Small intestine (tissue), 7 donors: ENCODE results near the gene REXO4. TPM values are rescaled to one million over a fixed set of nuclear protein-coding genes. Genes with fewer than 3 reads are reported as not detected.

Source experiments
- DNase-seq, 2 donors: peaks; one replicate each; pipeline versions ENCODE4 v3.0.0 to v3.0.0-alpha.2; 2013
- FAIRE-seq: peaks from 2 replicates; lab custom pipeline; 2012; peaks lifted over from hg19 to GRCh38; lab: Jason Lieb, UNC
- H3K27ac ChIP-seq, 3 donors: one replicate each; pipeline ENCODE4 v1.5.1; 2013; ENCODE audit warnings: low read length in 2 of 3, mild to moderate bottlenecking in 2 of 3, control low read depth in 1 of 3, inconsistent platforms in 1 of 3, low read depth in 1 of 3, moderate library complexity in 1 of 3
- H3K27me3 ChIP-seq, 3 donors: one replicate each; pipeline ENCODE4 v1.6.1; 2013; ENCODE audit warnings: low read length in 3 of 3, inconsistent platforms in 1 of 3; ENCODE audit not compliant: control insufficient read depth in 3 of 3, insufficient read depth in 3 of 3
- H3K36me3 ChIP-seq, 3 donors: one replicate each; pipeline ENCODE4 v1.6.1; 2013; ENCODE audit warnings: low read length in 3 of 3, inconsistent platforms in 1 of 3, low read depth in 1 of 3, mild to moderate bottlenecking in 1 of 3, moderate library complexity in 1 of 3; ENCODE audit not compliant: control insufficient read depth in 3 of 3, insufficient read depth in 2 of 3
- H3K4me1 ChIP-seq, 3 donors: one replicate each; pipeline ENCODE4 v1.6.1; 2013; ENCODE audit warnings: low read length in 2 of 3, inconsistent platforms in 1 of 3, low read depth in 1 of 3, mild to moderate bottlenecking in 1 of 3, moderate library complexity in 1 of 3; ENCODE audit not compliant: control insufficient read depth in 3 of 3, insufficient read depth in 2 of 3
- H3K4me3 ChIP-seq, 3 donors: one replicate each; pipeline ENCODE4 v1.5.1; 2013; ENCODE audit warnings: low read length in 3 of 3, control low read depth in 1 of 3, inconsistent platforms in 1 of 3, low read depth in 1 of 3, mild to moderate bottlenecking in 1 of 3, moderate library complexity in 1 of 3
- H3K9me3 ChIP-seq, 2 donors: one replicate each; pipeline ENCODE4 v1.6.1; 2013; ENCODE audit warnings: low read depth in 1 of 2, low read length in 1 of 2; ENCODE audit not compliant: control insufficient read depth in 2 of 2, insufficient read depth in 1 of 2
- WGBS, 3 donors: extraction: QIAGEN DNeasy Blood & Tissue Kit; methylation state at CpG; one replicate each; pipeline ENCODE4 v1.1.7; 2013; 5-methylcytosine and 5-hydroxymethylcytosine counted together
- polyA plus RNA-seq, 4 donors: library from polyadenylated mRNA; stranded (reverse) in 3 of 4; unstranded in 1 of 4; fragments of 200-250 nt in 3 of 4; fragments of 120-200 nt in 1 of 4; gene quantifications; one replicate each; pipeline versions ENCODE4 v1.2.1 to v1.2.3, GENCODE V29; 2013
- donor health status: healthy with polysubstance abuse.
- donor health status: control.
- donor health status: control.
- donor health status: Bipolar disorder and iron deficiency.
- donor health status: healthy.

The REXO4 gene
- polyA plus RNA-seq, 4 donors = 18.9 to 25.7 (median 21.5) TPM

DNA sequence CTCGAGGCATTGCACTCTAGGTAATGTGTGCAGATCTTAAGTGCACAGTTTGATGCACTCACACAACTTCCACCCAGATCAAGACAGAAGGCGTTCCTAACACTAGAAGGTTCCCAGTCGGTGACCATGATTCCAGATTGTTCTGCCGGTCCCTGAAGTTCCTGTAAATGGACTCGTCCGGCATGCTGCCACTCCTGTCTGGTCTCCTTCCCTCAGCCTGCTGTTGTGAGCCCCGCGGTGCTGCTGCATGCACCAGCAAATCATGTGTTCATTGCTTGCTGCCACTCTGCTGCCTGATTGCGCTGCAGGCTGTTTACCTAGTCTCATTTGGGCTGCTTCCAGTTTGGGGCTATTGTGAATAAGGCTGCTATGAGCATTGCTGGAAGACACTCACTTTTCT is 30.1 kb downstream of the REXO4 start:
- H3K27me3 ChIP-seq = no peaks in the 10 kb centered on the region
- H3K27ac ChIP-seq = no peak overlapping the region
- H3K4me1 ChIP-seq = peaks cover 0 to 6% (median 0%) of the 10 kb centered on the region in 3 donors
- peaks cover 0 to 2% of the 10 kb centered on the region in 2 donors for H3K9me3 ChIP-seq
- no peak for FAIRE-seq
- no peak overlapping the region for H3K4me3 ChIP-seq
- no peaks in the 10 kb centered on the region for H3K36me3 ChIP-seq
- 82 to 88% (median 85%) methylated on average over 9 of the region's 9 CpGs for WGBS, 3 donors
- no peak for DNase-seq

DNA sequence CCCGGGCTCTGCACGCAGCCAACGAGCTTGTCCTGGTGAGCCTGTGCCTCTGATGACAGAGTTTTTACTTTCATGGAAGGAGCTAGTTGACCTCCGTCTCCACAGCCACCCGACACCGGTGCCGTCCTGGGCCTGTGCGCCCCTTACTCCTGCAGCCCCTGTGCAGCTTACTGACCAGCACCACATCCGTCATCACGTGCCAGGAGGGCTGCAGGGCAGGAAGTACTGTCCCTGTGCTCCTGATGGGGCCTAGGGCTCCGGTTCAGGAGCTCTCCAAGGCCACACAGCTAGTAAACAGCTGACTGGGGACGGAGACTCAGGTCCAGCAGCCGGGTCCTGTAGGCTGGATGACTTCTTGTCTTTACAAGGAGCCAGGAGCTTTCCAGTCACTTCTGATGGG is 31.5 kb downstream of the REXO4 start:
- DNase-seq = no peak
- no peak overlapping the region for H3K4me3 ChIP-seq
- peaks cover 0 to 6% (median 0%) of the 10 kb centered on the region in 3 donors for H3K4me1 ChIP-seq
- FAIRE-seq = no peak
- H3K36me3 ChIP-seq = no peaks in the 10 kb centered on the region
- no peaks in the 10 kb centered on the region for H3K27me3 ChIP-seq
- no peak overlapping the region for H3K27ac ChIP-seq
- 79 to 90% (median 89%) methylated on average over 13 of the region's 13 CpGs for WGBS, 3 donors
- H3K9me3 ChIP-seq = no peaks in the 10 kb centered on the region

DNA sequence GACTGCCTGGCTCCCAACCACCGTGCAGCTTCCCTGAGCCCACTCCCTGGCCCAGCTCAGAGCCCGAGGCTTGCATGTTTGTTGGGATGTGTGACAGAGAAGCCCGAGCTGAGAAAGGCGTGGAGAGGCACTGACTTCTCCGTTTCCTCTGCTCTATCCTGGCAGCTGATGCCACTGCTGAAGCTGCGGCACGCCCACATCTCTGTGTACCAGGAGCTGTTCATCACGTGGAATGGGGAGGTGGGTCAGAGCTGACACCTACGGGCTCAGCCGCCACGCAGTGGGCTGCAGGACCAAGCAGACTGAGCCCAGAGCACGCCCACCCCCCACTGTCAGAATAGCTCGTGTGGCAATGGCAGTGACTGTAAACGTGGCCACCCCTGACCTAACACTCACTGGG is 32.4 kb downstream of the REXO4 start:
- WGBS, 3 donors = 86 to 90% (median 87%) methylated on average over 14 of the region's 14 CpGs
- Histone ChIP-seq H3K36me3 (no peaks in the 10 kb centered on the region), H3K4me3 (no peak overlapping the region), H3K9me3 (no peaks in the 10 kb centered on the region), H3K4me1 (peaks cover 0 to 1% (median 0%) of the 10 kb centered on the region in 3 donors), H3K27ac (no peak overlapping the region), H3K27me3 (no peaks in the 10 kb centered on the region)
- FAIRE-seq = no peak
- DNase-seq = no peak

DNA sequence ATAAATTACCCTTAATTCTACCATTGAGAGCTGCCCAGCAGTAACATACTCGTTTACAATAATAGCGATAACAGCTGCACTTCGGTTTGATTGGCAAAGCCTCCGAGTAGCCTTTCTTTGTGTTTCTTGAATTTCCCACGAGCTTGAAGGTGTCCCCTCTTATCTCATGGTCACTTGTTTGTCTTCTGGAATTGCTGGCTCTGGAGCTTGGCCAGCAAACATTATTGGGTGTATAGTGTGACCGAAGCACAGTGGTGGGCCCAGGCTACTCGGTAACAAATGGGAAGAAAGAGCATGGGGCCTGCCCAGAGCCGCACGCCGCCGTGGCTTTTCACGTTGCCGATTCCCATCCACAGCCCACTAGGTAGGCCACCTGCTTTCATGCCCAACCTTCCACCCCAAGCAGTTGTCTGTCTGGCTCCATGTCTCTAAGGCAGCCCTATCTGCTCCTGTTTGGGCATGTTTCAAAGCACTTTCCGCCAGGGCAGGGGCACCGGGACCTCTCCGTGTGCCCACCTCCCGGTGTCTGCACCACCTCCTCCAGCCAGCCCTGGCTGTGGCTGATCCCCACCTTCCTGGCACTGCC is 33.0 kb downstream of the REXO4 start:
- Histone ChIP-seq H3K27ac (no peak overlapping the region), H3K4me1 (no peaks in the 10 kb centered on the region), H3K27me3 (no peaks in the 10 kb centered on the region), H3K4me3 (no peak overlapping the region), H3K9me3 (no peaks in the 10 kb centered on the region), H3K36me3 (no peaks in the 10 kb centered on the region)
- 82 to 89% (median 85%) methylated on average over 17 of the region's 17 CpGs for WGBS, 3 donors
- DNase-seq (no peak), FAIRE-seq (no peak)

DNA sequence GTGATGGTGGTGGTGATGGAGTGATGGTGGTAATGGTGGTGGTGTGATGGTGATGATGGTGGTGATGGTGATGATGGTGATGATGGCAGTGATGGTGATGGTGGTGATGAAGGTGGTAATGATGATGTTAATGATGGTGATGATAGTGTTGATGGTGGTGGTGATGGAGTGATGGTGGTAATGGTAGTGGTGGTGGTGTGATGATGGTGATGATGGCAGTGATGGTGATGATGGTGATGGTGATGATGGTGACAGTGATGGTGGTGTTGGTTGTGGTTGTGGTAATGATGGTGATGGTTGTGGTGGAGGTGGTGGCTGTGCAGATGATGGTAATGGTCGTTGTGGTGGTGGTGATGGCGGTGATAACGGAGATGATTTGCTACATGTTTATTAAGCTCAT is 34.4 kb downstream of the REXO4 start:
- Histone ChIP-seq H3K4me1 (peaks cover 0 to 2% (median 0%) of the 10 kb centered on the region in 3 donors), H3K4me3 (no peak overlapping the region), H3K27ac (no peak overlapping the region), H3K27me3 (no peaks in the 10 kb centered on the region), H3K36me3 (no peaks in the 10 kb centered on the region), H3K9me3 (no peaks in the 10 kb centered on the region)
- DNase-seq = no peak
- no peak for FAIRE-seq
- 67 to 97% (median 91%) methylated on average over 3 of the region's 3 CpGs for WGBS, 3 donors

DNA sequence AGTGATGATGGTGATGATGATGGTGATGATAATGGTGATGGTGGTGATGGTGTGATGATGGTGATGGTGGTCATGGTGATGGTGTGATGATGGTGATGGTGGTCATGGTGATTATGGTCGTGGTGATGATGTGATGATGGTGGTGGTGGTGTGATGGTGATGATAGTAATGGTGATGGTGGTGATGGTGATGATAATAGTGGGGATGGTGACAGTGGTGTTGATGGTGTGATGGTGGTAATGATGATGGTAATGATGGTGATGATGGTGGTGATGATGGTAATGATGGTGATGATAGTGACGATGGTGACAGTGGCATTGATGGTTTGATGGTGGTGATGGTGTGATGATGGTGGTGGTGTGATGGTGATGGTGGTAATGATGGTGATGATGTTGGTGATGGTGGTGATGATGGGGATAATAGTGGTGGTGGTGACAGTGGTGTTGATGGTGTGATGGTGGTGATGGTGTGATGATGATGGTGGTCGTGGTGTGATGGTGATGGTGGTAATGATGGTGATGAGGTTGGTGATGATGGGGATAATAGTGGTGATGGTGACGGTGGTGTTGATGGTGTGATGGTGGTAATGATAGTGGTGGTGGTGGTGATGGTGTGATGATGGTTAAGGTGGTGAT is 35.2 kb downstream of the REXO4 start:
- Histone ChIP-seq H3K4me1 (peaks cover 0 to 2% (median 0%) of the 10 kb centered on the region in 3 donors), H3K27me3 (no peaks in the 10 kb centered on the region), H3K9me3 (peaks cover 0 to 7% of the 10 kb centered on the region in 2 donors), H3K36me3 (no peaks in the 10 kb centered on the region), H3K27ac (no peak overlapping the region), H3K4me3 (no peak overlapping the region)
- FAIRE-seq = no peak
- DNase-seq = no peak
- 78 to 93% (median 84%) methylated on average over 4 of the region's 4 CpGs for WGBS, 3 donors

DNA sequence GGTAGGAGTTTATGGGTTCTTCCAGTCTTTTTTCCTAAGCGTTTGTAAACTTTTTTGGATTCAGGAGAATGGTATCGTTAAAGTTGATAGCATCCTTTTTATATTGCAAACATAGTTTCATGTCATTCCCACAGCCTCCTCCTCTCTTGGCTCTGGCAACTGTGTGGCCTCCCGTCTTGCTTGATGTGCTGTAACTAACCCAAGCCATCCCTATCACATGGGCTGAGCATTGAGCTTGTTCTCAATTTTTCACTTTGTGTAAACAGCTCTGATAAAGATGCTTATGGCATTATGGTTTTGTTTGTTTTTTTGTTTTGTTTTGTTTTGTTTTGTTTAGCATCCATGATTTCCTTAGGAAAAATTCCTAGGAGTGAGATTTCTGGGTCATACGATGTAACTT is 37.1 kb downstream of the REXO4 start:
- Histone ChIP-seq H3K4me1 (peaks cover 2 to 5% (median 3%) of the 10 kb centered on the region in 3 donors), H3K36me3 (no peaks in the 10 kb centered on the region), H3K9me3 (peaks cover 0 to 7% of the 10 kb centered on the region in 2 donors), H3K4me3 (no peak overlapping the region), H3K27ac (no peak overlapping the region), H3K27me3 (no peaks in the 10 kb centered on the region)
- no peak for DNase-seq
- WGBS, 3 donors = 83 to 92% (median 86%) methylated on average over 4 of the region's 4 CpGs
- FAIRE-seq = no peak

DNA sequence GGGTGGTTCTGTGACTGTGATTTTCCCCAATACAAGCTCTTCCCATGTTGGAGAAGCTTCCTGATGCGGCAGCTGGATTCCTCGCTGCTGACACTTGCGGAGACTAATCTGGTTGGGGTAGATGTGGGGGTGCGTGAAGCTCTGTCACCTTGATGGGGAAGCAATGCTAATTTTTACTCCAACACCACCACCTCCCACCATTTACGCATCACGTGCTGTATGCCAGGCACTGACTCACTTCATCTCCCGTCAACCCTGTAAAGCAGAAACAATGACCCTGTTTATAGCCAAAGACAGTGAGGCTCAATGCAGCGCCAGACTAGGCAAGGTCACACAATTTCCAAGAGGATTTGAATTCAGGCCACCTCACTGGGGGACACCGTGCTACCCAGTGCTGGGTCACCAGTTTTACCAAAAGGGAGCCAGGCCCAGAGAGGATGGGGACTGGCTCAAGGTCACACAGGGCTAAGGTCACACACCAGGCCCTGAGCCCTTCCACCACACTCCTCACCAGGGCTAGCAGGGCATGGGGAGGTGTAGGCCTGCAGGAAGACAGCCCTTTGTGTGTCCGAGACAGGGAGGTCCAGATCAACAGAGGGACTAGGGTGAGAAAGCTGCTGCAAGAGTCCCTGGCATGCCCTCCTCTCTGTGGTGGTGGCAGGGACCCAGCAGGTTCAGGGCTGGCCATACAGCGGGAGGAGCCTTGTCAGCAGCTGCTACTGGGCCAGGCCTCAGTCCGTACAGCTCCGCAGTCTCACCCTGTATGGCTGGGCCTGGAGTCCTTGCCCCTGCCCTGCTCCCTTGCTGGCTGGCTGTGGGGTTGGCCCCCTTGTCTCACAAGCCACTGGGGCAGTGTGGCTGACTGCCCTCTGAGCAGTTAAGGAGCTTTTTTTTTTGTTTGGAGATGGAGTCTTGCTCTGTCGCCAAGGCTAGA is 38.4 kb downstream of the REXO4 start:
- Histone ChIP-seq H3K4me3 (no peak overlapping the region), H3K4me1 (peaks cover 2 to 8% (median 3%) of the 10 kb centered on the region in 3 donors), H3K36me3 (no peaks in the 10 kb centered on the region), H3K9me3 (peaks cover 0 to 7% of the 10 kb centered on the region in 2 donors), H3K27ac (no peak overlapping the region), H3K27me3 (no peaks in the 10 kb centered on the region)
- 92 to 95% (median 93%) methylated on average over 11 to 14 of the region's 14 CpGs for WGBS, 3 donors
- FAIRE-seq (no peak), DNase-seq (no peak)
